T1000 (cell line): ENCODE data around the gene SNAPC2.

Experiments
- DNase-seq: peaks from one replicate; lab custom pipeline; 2025; ENCODE audit warnings: mixed read lengths; lab: John Stamatoyannopoulos, UW

SNAPC2 gene

GRCh38 chr19:7968008-7968795, 48.1 kb downstream of the SNAPC2 start:
- DNase-seq: no peak

- no peak for DNase-seq
Measured at GRCh38 chr19:7968796-7969554, 48.8 kb downstream of the SNAPC2 start.

- no peak for DNase-seq
Measured at GRCh38 chr19:7969555-7969939, 49.4 kb downstream of the SNAPC2 start.

GRCh38 chr19:7970716-7971448, 50.7 kb downstream of the SNAPC2 start:
- no peak for DNase-seq

- DNase-seq: no peak
Measured at GRCh38 chr19:7971553-7972520, 51.7 kb downstream of the SNAPC2 start.
